ENCODE data around the gene C11orf71.

Gene C11orf71

GRCh38 chr11:114400216-114400914 is at the start of gene C11orf71, which contains the start of gene RBM7:
Gene C11orf71 (minus strand): TSS chr11:114400511. CDS start chr11:114400331, 180 bp downstream.
Gene RBM7 (plus strand): TSS chr11:114400666. CDS start chr11:114400672, 6 bp downstream.
- peak; percentile 100 for DNase-seq (ENCODE audit: low read depth)

GRCh38 chr11:114449845-114450244 is 49.5 kb upstream of the C11orf71 start:
- no peak for DNase-seq (ENCODE audit: low read depth)

GRCh38 chr11:114448749-114449482 is 48.6 kb upstream of the C11orf71 start:
- peak; percentile 41 for DNase-seq (ENCODE audit: low read depth)

GRCh38 chr11:114447892-114448291 is 47.6 kb upstream of the C11orf71 start:
- DNase-seq (ENCODE audit: low read depth) = peak; percentile 92

- no peak for DNase-seq (ENCODE audit: low read depth)
These were observed 47.1 kb upstream of the C11orf71 start for GRCh38 chr11:114447444-114447843.

GRCh38 chr11:114442536-114442935 is 42.2 kb upstream of the C11orf71 start:
- DNase-seq (ENCODE audit: low read depth) = no peak

- no peak for DNase-seq (ENCODE audit: low read depth)
These were observed 41.6 kb upstream of the C11orf71 start for GRCh38 chr11:114441921-114442320.

GRCh38 chr11:114440971-114441763 is 40.9 kb upstream of the C11orf71 start:
- DNase-seq (ENCODE audit: low read depth) = no peak

- DNase-seq (ENCODE audit: low read depth) = peak; percentile 70
These were observed 40.0 kb upstream of the C11orf71 start for GRCh38 chr11:114440121-114440860.

GRCh38 chr11:114439229-114440120 is 39.2 kb upstream of the C11orf71 start, which contains the start of gene REXO2:
Gene REXO2 (plus strand): TSS chr11:114439467. CDS start chr11:114439529, 62 bp downstream.
- DNase-seq (ENCODE audit: low read depth) = peak; percentile 95

- DNase-seq (ENCODE audit: low read depth) = peak; percentile 7
These were observed 38.0 kb upstream of the C11orf71 start for GRCh38 chr11:114438303-114438702.

- DNase-seq (ENCODE audit: low read depth) = no peak
These were observed 33.1 kb upstream of the C11orf71 start for GRCh38 chr11:114433376-114433775.

GRCh38 chr11:114432893-114433292 is 32.6 kb upstream of the C11orf71 start:
- no peak for DNase-seq (ENCODE audit: low read depth)

GRCh38 chr11:114430290-114430689 is 30.0 kb upstream of the C11orf71 start:
- no peak for DNase-seq (ENCODE audit: low read depth)

GRCh38 chr11:114426280-114426679 is 26.0 kb upstream of the C11orf71 start:
- no peak for DNase-seq (ENCODE audit: low read depth)

- DNase-seq (ENCODE audit: low read depth) = peak; percentile 67
These were observed 16.2 kb upstream of the C11orf71 start for GRCh38 chr11:114416441-114416961.

GRCh38 chr11:114413958-114414357 is 13.6 kb upstream of the C11orf71 start:
- no peak for DNase-seq (ENCODE audit: low read depth)

- no peak for DNase-seq (ENCODE audit: low read depth)
These were observed 12.6 kb upstream of the C11orf71 start for GRCh38 chr11:114412946-114413345.

GRCh38 chr11:114401311-114401710 is 1.0 kb upstream of the C11orf71 start:
- DNase-seq (ENCODE audit: low read depth) = no peak

- no peak for DNase-seq (ENCODE audit: low read depth)
These were observed 558 bp upstream of the C11orf71 start for GRCh38 chr11:114400915-114401223.

Data from EH (cell line).